Anterior cingulate cortex (tissue), 58 donors: ENCODE results near the gene NKX3-2.

Experiments used
- DNase-seq, 58 donors: peaks; one replicate each; lab custom pipeline; 2025; lab: John Stamatoyannopoulos, UW

NKX3-2 gene

DNA sequence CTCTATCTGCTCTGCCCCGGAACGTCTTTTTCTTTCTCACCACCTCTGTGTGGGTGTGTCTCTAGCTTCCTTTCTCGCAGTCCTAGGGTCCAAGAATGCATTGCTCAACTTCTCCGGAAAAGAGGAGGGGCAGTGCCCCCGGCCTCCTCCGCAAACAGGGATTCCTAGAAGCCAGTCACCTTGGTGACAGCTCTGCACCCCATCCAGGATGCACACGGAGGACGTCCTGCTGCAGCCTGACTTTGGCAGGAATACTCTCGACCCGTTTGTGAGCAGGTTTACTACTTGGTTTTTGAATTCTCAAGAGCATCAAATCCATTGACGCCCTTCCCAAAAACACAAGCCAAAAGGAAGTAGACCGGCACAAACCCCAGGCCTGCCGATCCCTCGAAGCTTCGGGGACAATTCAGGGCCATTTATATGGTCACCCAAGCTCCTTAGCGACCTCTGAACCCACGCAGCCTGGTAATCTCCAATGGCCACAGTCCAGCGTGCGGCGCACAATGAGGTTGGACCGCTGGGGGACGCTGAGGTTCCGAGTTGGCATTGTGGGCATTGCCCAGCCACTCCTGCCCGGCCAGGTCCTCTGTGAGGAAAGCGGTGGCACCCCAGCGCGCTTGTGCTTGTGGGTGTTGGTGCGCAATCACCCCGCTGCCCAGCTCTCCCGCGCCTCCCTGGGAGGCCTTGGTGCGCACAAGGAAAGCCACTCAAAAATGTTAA, 9.8 kb downstream of the NKX3-2 start:
- no peak for DNase-seq

DNA sequence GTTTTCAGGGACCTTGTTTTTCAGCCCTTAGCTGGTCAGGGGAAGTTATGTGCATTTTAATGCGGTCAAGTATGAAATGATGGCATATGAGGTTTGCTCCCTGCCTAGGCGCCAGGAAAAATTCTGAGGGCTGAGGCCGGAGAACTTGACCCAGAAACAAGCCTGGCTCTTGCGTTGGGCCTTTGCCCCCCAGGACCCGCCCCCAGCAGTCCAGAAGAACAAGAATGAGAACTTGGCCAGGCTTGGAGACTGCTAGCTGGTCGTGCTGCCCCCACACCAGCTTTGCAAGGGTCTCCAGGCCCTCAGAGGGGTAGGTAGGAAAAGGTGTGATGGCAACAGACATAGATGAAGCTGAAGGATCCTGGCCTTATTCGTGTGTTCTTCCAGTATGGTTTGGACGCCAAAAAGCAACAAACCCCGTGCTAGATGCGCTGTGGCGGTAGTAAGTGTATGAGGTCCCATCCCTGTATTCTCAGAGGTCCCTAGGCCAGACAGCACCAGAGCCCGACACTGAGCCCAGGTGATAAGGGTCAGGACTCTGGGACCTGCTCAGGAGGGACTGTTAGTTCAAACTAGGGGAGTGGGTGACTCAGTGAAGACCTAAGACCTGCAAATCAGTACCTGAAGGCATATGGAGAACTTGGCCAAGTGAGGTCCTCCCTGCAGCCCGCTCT, 10.5 kb downstream of the NKX3-2 start:
- DNase-seq, result no peak

DNA sequence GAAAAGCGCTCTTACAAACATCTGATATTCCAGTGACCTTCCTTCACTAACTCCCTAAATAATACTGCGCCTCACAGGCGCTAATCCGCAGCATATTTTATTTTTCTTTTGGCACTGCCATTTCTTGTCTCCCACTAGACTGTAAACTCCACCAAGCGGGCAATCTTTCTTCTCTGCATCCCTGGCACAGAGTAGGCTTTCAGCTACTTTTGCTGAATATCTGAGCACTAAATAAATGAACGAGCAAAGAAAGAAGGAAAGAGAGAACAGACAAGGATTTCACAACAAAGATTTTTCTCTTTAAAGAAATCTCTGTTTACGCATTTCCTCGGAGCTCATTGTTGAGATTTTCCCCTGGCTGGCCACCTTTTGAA, 12.7 kb downstream of the NKX3-2 start:
- no peak for DNase-seq

DNA sequence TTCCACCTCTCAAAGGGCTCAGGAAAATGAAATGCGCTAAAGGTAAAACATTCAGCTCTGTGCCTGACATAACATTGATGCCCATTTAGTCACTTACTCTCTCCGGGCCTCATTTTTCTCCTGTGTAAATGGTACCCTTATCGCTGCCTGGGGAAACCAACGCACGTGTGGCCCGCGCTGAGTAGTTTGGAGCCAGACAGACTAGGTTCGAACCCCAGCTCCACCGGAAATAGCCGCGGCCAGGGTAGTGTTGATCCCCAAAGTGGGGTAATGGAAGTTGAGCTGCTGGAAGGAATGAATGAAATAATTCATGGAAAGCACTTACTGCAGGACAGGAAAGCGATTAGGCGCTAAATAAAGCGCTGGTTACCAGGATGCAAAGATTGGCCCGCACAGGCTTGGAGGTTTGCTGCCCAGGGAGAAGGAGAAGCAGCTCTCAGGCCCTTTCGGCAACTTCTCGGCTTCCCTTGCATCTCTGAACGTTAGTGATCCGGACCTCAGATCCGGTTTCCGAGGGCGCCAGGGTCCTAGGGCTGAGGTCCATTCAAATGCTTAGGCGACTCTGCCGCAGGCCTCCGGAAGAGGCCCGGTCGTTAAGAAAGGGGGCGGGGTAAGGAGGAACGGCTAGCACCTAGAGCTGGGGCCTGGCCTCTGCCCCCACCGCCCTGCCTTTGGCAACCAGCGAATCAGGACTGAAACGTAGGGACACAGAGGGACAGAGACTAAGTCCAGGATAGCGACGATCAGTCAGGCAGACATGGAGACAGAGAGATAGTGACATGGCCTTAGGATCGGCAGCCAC, 13.3 kb downstream of the NKX3-2 start:
- no peak for DNase-seq

DNA sequence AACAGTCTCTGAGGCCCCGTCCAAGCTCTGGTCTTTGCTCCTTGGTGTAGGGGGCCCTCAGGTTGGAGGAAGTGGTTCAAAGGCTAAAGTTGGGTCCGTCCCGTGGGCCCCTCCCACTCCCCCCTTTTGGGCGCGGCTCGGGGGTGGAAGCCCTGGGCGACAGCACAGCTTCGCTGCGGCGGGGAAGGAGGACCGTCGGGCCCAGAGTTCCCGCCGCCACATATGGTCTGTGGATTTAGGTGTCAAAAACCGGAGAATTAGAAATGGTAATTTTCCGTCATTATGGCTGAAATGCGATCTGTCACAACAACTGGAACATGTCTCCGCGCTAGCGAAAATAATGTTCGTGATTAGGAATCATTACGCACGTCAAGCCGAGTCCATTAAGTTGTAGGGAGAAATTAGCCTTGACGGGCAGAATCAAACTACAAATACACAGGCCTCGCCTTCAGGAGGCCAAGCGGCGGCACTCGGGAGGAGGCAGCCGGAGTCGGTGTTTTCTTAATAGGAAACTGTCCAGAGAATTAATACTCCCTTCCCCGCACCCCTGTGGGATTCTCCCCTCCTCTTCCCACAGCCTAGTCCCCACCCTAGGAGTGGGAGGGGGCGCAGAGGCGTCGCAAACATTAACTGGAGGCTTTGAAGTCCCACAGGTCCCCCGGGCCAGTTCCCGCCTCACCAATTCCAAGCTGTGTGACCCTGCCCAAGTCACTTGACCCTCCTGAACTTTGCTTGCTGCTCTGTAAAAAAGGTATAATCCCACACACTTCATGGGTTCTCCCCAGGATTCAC, 15.0 kb downstream of the NKX3-2 start:
- no peak for DNase-seq

DNA sequence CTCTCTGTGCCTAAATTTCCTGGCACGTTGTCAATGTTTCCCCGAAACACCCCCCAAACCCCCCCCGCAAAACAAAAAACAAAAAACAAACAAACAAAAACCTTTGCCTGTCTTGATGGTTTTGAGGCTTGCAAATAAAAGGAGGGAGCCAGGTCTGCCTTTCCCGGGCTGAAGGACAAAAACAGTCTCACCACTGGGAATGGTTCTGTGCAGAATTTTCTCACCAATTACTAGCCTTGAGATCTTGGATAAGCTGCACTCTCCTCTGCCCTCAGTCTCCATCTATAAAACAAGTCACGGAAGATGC, 15.5 kb downstream of the NKX3-2 start:
- no peak for DNase-seq

DNA sequence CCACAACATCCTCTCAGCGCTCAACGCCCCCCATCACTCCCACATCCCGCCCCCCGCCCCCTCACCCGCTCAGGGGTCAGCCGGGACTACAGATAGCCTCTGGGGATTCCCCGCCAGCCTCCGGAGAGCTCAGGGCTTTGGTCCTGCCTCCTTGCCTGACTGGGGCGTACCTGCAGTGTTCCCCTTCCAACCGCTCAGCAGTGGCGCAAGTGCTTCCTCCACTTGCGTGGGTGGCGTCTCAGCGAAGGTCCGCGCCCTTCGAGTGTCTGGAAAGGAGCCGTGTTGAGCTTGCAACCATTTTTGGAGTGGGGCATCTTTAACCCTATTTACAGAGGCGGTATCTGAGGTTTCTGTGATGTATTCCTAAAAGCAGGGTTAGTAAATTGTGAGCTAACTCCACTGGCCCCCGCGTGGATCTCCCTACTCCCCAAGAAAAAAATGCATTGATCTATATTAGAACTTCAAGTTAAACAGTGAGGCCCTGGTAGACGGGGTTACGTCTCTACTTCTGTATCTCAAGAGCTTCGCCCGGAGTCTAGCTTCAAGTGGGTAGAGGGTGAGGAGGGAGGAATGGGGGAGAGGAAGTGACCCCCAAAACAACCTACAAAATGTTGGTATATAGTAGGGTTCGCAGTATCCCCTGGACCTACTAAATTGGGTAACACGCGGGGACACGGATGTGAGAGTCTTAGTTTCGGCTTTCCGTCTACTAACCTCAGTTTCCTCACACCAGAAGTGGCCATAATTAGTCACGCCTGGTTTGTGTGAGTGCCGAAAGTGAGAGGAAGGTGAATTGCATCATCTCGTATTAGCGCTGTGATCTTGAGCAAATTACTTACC, 16.1 kb downstream of the NKX3-2 start:
- DNase-seq, result no peak

DNA sequence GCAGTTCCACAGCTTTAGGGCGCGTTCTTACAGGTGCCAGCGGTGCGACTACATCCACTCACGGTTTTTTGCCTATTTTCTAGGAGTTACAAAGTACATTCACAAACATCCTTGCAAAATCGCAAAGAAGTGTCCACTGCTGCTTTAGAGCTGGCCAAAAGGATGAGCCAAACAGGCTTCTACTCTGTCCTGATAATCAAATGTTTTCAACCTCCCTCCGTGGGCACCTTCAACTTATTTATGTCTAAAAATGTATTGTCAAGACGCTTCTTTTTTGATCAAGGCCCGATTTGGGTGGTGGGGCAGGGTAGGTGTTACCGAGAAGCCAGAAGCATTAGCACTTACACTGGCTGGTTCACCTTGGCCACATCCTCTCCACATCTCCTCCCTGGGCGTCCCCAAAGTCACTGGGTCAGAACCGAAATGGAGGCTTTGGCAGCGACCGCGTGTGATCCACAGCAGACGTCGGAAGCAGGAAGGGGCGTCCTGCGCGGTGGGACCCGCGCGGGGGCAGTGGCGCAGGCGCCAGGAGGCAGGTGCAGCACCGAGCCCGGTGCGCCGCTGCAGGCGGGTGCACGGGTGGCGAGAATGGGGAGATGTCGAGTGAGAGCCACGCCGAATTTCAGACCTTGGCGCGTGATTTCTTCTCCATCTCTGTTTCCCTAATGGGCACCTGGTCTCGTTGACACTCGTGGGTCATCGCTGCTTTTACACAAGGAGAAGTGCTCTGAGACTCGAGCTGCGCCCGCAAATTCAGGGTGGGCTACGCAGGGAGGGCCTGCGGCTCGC, 16.9 kb downstream of the NKX3-2 start:
- no peak for DNase-seq

DNA sequence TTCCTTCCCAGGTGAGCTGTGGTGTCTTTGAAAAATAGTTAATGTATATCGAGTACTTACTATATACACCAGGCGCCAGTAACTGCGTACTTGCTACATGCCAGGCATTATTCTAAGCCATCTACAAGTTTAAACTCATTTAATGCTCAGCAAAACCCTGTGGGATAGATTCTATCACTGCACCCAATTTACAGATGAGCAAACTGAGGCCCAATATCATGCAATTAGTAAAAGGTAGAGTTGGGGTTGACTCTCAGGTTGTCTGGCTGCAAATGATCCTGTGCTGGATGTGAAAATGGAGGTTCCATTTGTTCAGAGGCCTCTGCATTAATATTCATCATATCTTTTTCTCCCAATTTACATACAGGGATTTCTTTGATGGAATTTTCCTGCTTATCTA, 17.6 kb downstream of the NKX3-2 start:
- DNase-seq, result no peak

DNA sequence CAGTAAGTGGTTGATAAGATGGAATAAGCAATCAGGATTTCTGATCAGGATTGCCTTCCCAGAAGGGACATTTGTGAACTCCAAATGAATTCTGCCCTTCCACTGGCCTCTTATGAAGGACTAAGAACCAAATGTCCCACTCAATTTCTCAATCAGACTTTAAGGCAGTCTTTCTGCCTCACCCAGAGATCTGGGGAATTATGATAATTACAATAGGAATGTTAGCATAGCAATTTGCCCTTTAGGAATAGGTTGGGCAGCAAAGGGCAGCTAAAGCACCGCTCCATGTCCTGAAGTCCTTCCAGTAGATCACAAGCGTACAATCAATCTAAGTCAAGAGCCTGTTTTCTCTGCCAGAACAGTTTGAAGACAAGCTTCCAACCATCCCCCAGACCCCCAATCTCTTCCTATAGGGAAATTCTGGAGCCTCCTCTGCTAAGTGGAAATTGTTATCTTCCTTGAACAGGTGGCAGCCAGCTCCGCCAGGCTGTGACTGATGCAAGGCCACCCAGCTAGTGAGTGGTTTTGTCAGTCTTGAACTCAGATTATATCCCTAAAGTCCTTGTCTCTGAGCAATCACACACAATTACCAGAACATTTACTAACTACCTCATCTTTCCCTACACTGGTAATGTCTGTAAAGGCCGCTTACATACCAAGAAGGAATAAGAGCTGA, 18.6 kb downstream of the NKX3-2 start:
- DNase-seq, result no peak

DNA sequence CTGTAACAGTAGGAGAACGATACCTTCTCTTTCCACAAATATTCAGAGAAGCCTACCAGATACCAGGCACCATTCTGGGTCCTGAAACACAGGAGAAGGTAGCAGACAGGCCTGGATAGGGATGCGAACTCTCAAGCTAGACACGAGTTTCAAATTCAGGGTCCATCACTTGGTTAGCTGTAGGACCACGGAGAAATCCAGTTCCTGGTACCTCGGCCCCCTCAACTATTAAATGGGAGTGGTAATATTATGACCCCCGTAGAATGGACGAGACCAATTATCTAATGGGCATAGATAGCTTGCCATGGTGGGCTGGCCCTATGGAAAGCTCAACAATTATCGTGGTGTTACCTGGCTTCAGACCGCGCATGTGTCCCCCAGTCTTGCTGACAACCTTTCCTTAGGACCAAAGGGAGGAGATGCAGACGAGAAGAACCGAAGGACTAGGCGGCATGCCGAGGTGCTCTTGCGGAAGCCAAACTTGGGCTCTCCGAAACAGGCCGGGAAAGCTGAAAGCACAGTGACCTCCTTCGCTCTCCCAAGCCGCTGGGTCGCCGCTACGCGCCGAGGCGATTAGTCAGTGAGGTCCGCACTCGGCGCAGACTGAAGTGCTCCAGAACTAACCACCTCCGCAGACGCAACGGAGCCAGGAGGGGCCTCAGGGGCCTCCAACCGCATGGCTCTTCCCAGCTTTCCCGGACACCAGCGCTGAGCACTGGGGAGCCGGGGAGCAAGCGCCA, 19.6 kb downstream of the NKX3-2 start:
- DNase-seq, result no peak

DNA sequence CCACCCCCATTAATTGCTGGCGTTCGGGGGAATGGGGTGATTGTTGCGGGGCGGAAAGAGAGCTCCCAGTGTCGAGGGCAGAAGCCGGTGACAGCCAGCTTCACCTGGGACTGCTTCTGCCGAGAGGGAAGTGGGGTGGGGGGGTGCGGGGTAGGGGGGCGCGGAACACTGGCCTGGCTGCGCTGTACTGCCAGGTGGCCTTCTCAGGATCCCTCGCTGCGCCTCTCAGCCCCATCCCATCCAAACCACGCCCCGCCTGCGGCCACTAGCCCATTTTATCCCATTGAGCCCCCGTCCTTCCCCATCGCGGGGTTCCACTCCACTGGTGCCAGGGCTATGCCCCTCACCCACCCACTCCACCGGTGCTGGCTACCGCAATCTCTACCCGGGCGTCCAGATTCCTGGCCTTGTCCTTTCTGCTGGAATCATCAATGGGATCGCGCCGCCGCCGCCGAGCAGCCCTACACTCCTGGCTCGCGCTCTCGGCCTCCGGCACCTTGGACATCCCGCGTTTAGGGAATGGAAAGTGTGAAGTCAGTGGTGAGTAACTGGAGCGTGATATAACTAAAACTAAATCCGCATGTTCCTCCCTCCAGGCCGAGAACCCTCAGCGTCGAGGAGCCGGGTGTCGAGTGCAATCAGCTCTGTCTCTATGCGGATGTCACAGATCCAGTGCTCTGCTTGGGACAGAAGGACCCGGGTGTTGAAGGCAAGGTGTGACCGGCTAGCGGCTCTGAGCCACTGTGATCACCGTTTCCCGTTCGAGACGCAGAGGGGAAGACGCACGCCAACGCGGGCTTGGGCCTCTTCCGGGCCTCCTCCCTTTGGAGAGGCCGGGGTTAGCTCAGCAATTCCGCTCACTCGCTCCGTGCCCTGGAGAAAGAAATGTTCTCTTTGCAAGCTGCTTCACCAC, 20.5 kb downstream of the NKX3-2 start:
- DNase-seq, result no peak

DNA sequence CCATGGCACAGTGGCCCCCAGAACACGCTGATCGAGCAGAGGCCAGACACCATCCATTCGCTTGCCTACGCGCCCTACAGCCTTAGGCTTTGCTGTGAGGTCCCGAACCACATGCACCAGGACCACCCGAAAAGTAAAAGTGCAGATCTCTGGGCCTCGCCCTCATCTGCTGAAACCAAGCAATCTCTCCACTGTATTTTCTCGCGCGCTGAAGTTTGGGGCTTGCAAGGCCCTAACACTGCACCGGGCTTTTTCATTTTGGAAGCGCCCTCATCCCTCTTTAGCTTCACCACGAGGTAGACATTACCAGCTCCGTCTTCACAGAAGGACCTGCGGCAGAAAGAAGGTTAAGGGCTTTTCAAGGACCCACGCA, 21.2 kb downstream of the NKX3-2 start:
- no peak for DNase-seq

DNA sequence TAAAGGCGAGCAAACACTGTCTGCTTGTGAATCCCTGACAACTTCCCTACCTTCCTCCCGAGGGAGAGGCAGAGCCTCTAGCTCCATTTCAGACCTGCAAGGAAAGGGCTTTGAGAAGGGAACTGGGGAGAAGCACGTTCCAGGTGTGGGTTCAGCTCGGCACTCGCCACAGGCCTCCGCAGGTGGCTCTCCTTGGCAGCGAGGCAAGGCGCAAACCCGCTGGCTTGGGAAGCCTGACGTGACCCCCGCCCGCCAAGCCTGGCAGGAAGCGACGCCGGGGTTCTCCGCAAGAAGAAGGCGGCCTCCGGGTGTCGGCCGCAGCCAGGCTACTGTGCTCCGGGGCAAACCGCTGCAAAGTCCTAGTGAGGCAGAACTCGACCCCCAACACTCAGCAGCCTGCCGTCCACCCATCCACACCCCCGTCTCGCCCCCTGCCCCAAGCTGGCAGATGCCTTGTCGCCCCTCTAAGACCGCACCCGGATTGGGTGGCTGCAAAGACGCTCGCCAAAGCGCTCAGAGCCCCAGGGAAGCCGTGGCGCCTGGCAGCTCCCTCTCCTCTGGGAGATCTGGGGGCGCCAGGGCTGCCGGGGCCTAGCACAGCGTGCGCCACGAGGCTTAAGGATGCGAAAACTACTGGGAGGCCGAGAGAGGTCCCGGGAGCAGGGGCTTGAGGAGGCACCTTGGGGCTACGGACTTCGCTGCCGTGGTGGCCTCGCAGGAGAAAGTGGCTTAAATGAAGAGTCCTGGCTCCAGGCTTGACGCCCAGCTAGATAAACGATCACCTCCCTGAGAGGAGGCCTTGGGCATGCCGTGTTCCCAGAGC, 21.8 kb downstream of the NKX3-2 start:
- DNase-seq, result no peak

DNA sequence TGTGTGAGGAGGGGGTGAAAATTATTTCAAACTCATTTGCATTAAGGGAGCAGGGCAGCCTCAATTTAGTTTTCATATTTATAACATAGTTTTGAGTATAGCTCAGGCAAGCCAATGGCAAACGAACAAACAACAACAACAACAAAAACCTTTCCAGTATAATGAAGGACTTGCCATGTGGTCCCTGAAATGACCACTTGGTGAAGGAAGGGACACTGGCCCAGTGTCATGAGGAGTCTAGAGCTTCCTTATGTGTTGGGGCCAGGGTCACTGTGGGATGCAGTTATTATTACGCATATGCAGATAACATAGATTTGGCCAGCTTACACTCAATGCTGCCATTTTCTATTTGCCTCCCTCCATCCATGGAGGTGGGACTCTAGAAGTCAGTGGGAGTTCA, 23.3 kb downstream of the NKX3-2 start:
- DNase-seq, result no peak

DNA sequence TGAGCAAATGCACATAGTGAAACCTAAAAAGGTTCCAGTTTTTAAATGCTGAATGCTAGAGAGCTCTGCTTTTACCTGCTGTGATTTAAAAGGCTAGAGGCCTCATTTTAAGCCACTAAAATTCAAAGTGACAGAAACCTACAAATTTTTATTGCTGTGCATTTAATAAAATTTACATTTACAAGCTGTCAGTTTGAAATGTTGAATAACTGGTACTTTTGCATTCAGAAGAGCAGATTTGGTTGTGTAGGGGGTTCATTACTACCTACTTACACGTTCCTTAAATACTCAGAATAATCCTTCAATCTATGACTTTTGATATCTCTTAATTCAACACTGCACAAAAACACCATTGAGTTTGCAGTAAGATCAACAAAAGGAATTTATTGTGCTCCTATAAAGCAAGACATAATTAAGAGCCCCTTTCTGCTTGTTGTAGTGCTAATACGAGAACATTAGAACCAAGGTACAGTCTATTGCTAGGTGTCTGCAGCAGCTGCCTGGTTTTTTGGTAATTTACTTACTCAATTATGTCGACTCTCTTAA, 27.9 kb downstream of the NKX3-2 start:
- no peak for DNase-seq
